Dermis blood vessel endothelial cell (primary cell): ENCODE data around the gene CFAP221. TPM values are rescaled to one million over a fixed set of nuclear protein-coding genes. Genes with fewer than 3 reads are reported as not detected.

Experiments
- DNase-seq: peaks from one replicate; pipeline ENCODE4 v3.0.0; 2010
- total RNA-seq: library from RNA; depleted of rRNA; stranded (reverse); fragments of >200 nt; gene quantifications from 2 replicates; pipeline ENCODE4 v1.2.3, GENCODE V29; 2014

Gene CFAP221
- total RNA-seq, 1 donor from 2014 or later, result 0.17 TPM

- DNase-seq, result no peak
Observed at GRCh38 chr2:119682578-119682977, 138.3 kb downstream of the CFAP221 start.

GRCh38 chr2:119683074-119683712 is 138.9 kb downstream of the CFAP221 start:
- no peak for DNase-seq

DNA sequence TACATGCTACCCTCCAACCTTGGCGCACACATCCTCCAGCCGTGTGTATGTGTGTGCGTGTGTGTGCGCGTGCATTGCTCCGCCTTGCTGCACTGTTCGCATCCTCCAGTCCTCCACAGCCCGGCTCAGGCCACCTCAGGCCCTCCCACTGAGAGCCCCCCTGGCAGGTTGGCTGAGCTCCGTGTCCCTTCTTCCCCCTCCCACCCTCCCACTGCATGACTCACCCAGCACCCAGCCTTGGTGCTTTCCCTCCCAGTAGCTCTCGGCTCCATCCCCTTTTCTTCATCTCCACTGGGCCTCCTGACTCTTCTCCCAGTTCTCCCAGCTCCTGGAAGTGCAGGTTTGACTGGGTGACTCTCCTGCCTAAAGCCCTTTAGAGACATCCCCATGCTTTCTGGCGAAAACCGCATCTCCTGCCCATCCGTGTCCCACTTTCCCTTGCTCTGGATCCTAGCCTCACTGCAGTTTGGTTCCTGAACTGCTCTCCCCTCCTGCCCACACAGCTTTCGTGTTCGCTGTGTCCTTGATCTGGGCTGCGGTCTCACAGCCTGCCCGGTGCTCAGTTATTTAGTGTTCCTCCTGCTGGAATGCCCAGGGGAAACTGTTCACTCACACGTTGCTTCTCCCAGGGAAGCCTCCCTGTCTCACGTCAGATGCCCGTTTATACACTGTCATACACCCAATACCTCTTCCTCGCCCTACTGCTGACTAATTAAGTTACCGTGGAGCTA is 139.6 kb downstream of the CFAP221 start:
- no peak for DNase-seq

- no peak for DNase-seq
Observed at GRCh38 chr2:119684518-119684917, 140.3 kb downstream of the CFAP221 start.

DNA sequence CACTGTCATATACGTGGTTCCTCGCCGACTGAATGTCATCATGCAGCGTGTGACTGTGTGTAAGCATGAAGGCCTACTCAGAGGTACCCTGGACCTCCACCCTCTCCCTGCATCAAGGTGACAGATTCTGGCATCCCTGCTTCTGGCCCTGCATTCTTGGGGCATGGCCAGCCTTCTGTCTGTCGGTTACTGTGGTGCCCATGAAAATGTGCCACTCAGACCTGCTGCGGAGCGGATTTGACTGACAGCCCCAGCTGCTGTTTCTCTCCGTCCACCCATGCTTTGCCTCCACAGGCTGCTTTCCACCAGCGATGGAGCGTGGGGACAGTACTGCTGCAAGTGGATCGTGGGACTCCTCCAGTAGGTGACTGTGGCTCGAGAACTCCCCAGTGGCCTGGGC is 144.4 kb downstream of the CFAP221 start:
- DNase-seq, result no peak

DNA sequence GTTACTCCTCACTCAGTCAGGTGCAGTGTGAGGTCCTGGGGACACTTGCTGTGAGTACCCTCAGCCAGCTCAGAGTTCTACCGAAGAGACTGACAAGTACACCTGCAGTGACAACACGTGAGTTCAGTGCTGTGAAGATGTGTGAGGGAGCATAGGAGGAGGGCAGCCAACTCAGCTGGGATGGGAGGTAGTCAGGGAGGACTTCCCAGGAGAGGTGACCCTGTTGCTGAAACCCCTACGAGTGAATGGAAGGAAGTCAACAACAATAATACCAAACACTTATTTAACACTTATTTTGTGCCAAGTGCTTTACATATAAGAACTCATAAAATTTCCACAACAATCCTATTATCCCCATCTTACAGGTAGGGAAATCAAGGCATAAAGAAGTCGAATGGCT is 145.0 kb downstream of the CFAP221 start:
- DNase-seq, result no peak

GRCh38 chr2:119691189-119691588 is 146.9 kb downstream of the CFAP221 start:
- DNase-seq, result no peak

DNA sequence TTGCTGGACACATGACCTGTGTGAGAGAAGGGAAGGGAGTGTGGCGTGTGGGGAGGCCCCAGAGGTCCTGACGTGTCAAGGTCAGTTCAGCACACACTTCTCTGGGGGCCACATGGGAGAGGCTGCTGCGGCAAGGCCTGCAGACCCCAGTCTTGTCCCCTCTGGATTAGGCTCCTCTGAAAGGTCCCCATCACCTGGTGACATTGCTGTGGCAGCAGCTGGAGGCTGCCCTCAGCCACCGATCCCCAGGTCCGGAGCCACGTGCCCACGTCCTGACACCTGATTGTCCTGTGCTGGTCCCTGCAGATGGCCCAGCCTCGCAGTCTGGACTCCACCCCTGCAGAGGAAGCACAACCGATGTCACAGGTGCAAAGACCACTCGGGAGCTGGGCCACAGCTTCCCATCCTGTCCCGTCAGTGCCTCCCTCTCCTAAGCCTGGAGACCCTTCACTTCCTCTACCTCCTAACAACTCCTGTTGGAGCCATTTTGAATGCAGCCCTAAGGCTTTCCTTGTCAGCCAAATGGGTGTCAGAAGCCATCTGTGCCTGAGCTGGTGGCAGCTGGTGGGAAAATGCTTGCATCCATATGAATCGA is 147.5 kb downstream of the CFAP221 start:
- no peak for DNase-seq

- DNase-seq, result no peak
Observed at GRCh38 chr2:119692310-119692709, 148.1 kb downstream of the CFAP221 start.

DNA sequence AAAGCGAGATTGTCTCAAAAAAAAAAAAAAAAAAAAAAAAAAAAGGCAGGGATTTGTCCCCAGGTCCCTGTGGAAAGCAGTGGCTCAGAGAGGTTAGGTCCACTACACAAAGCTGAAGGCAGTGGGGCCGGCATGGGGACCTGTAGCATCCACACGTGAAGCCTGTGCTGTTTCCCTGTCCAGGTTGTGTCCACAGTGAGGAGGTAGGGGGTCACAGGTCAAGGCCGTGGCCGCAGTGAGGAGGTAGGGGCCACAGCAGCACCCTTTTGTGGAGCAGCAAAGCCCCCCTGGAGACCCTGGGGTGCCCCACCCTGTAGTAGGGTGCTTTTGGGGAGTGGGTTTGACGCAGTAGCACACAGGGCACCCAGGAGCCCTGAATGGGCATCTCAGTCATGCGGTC is 148.7 kb downstream of the CFAP221 start:
- DNase-seq, result no peak

GRCh38 chr2:119693567-119693966 is 149.3 kb downstream of the CFAP221 start:
- no peak for DNase-seq

- no peak for DNase-seq
Observed at GRCh38 chr2:119693967-119694366, 149.7 kb downstream of the CFAP221 start.

GRCh38 chr2:119694470-119694844 is 150.2 kb downstream of the CFAP221 start:
- no peak for DNase-seq

- no peak for DNase-seq
Observed at GRCh38 chr2:119694845-119695521, 150.7 kb downstream of the CFAP221 start.

GRCh38 chr2:119696005-119696404 is 151.8 kb downstream of the CFAP221 start:
- no peak for DNase-seq

DNA sequence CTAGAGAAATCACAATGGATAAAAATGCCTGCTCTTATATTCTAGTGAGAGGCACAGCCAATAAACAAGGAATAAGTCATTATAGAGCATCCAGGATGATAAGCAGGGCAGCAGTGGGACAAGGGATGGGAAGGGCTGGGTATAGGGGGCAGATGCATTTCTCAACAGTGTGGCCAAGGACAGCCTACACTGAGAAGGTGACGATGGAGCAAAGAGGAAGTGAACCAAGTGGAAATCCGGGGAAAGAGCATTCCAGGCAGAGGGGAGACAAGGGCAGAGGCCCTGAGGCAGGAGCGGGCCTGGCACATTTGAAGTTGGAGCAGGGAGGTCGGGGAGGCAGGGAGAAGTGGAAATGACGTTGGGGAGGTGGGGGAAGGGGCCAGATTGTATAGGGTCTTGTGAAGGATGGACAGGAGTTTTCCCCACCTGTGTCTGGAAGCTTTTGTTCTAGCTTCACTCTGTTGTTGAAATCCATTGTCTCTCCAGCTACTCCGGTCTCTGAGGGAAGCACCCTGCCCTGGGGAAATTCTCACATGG is 152.3 kb downstream of the CFAP221 start:
- DNase-seq, result no peak

GRCh38 chr2:119697290-119698020 is 153.2 kb downstream of the CFAP221 start:
- no peak for DNase-seq

DNA sequence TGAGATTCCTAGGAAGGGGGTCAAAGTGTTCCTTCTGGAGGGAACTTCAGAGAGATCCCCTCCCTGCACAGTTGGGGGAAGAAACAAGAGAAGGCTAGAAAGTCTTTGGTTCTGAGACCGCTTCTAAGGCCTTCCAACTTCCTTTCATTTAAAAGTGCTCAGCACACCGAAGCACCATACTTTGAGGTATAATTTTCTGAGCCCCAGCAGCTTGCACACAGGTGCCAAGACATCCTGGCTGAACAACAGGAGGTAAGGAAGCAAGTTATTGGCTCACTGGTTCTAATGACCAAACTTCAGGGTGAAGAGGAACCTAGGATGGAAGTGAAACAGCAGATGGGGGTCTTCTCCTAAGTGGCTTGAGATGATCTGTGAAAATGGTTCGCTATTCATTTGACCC is 154.0 kb downstream of the CFAP221 start:
- no peak for DNase-seq

DNA sequence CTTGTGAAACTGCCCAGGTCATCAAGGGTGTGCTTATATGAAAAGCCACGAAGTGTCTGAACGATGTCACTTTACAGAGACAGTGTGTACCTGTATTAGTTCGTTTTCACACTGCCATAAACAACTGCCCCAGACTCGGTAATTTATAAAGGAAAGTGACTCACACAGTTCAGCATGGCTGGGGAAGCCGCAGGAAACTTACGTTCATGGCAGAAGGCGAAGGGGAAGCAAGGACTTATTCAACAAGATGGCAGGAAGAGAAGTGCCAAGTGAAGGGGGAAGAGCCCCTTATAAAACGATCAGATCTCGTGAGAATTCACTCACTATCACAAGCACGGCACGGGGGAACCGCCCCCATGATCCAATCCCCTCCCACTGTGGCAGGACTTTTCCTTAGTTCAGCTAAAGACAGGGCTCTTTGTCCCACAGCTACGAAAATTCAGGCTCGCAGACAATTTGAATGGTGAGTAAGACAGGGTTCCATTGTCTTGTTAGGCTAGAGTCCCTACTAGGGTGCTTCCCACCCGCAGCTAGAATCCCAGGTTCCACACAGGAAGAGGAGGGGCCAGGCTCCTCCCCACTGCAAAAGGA is 154.9 kb downstream of the CFAP221 start:
- peak; percentile 67 for DNase-seq

GRCh38 chr2:119700866-119701265 is 156.6 kb downstream of the CFAP221 start:
- DNase-seq, result no peak

DNA sequence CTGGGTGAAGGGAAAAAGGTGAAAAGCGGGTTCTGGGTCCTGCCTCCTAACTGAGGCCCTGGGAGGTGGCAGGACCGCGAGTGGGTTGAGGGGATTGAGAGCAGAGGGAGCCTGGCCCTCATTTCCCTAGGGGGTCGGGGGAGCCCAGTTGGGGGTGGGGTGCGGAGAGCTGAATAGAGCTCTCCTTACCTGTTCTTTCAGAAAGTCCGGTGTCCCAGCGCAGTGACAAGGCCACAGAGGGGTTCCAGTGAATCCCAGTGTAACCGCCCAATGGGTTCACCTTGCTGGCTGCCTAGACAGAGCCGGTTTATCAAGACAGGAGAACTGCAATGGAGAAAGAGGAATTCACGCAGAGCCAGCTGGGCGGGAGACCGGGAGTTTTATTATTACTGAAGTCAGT is 157.1 kb downstream of the CFAP221 start:
- DNase-seq, result no peak
